Activated T-cell treated with anti-CD3 and anti-CD28 coated beads for 48 hours (primary cell): ENCODE results near the gene ROCK1.
"Not testable (repeated sequence)": the region's sequence is repeated elsewhere in the genome, so short reads cannot be mapped to it uniquely, and the experiment has no call there.

Experiments used
- DNase-seq: peaks from one replicate; pipeline ENCODE4 v3.0.0-alpha.2; 2020; ENCODE audit warnings: low read depth

The ROCK1 gene

DNA sequence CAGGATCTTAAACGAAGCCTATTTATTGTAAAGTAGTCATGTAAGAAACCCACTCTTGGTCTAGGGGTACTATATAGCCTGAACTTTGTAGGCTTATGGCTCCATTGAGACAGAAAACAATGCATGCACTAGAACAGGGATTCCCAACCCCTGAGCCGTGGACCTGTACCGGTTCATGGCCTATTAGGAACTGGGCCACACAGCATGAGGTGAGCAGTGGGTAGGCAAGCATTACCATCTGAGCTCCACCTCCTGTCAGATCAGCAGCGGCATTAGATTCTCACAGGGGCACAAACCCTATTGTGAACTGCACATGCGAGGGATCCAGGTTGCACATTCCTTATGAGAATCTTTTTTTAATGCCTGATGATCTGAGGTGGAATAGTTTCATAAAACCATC, 59.2 kb downstream of the ROCK1 start:
- no peak for DNase-seq

DNA sequence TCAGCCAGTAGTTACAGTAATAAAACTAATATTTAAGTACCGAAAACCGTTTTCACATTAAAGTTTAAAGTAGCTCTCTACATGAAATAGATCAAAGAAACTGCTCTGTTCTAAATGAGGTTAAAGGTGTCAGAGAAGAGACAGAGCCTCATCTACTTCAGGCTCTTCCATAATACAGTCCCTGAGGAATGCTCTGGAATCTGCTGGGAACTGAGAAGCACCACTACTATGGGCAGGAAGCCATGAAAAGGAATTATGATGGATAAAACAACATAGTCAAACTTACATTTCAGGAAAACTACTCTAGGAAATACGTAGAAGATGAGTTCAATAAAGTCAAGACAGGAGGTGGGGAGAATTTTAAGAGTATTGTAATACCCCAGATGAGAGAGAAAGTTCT, 60.0 kb downstream of the ROCK1 start:
- no peak for DNase-seq

DNA sequence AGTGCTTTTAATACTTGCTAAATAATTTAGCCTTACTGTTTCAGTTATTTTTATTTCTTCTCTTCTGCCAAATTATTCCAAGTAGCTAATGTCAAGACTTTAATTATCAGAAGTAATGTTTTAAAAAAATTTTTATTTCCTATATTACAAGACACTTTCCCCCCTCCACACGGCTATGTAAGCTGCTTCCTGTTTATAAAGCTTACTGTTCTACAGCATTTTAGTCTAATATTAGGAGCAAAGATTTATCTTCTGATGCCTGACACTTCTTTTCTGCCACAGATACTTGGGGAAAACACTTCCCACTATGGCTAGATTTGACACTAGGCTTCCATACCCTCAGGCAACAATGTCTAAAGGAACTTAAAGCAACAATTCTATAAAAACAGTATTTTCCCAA, 62.3 kb downstream of the ROCK1 start:
- no peak for DNase-seq

DNA sequence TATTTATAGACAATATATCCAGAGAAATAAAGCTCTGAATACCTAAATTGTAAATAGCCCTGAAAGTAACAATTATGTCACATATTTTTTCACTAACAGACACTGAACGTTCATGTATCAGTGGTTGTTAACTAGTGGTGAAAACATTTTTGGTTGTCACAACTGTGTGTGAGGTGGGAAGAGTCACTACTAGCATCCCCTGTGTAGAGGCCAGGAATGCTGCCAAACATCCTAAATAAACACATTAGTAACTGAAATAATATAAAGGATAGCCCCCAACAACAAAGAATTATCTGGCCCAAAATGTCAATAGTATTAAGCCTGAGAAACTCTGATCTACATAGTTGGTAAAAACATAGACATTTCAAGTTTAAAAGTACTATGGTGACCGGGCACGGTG, 64.5 kb downstream of the ROCK1 start:
- no peak for DNase-seq

DNA sequence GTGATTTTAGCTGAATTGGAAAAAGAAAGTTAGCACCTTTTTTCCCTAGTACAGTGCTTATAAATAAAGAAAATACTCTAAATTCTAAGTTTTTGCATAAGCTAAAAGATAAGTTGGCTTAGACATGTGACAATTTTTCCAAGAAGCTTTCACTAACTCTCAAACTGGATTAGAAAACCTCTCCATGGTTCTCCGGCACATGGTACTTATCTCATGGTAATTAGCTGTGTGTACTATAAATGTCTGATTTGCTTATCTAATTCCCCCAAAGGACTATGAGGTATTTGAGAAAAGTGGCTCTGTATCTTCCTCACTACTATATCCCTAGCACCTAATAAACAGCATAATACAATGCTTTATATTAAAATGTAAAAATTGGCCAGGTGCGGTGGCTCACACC, 71.1 kb downstream of the ROCK1 start:
- DNase-seq = no peak

DNA sequence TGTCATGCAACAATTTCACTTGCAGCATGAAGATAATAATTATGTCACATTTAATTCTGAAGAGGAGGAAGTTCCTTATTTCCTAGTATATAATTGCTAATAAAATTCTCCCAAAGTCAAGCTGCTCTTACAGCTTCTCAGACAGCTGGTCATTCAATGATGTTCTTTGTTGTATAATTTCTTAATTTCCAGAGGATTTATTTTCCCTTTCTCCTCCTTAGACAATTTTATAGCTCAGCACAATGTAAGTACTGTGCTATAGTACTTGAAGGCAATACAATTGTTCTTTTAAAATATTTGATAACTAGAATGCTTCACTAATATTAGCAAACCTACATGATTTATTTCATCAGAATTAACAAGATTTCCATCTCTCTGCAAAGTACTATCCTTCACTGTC, 73.4 kb downstream of the ROCK1 start:
- DNase-seq = no peak

DNA sequence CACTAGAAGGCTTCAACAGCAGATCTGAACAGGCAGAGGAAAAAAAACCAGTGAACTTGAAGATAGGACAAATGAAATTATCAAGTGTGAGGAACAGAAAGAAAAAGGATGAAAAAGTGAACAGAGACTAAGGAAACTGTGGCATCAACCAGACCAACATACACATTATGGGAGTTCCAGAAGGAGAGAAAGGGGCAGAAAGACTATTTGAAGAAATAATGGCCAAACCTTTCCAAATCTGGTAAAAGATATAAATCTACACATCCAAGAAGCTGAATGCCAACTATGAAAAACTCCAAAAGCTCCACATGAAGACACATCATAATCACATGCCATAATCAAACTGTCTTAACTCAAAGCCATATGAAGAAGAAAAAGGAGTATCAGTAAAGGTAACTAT, 79.8 kb downstream of the ROCK1 start:
- DNase-seq = no peak

DNA sequence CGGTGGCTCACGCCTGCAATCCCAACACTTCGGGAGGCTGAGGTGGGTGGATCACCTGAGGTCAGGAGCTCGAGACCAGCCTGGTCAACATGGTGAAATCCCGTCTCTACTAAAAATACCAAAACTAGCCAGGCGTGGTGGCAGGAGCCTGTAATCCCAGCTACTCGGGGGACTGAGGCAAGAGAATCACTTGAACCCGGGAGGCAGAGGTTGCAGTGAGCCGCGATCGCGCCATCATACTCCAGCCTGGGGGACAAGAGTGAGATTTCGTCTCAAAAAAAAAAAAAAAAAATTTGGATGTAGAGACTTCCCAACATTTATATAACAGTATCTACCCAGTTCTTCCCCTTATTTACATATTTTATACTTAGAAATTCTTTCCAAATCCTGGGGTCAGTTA, 93.4 kb downstream of the ROCK1 start:
- DNase-seq = not testable (repeated sequence)

DNA sequence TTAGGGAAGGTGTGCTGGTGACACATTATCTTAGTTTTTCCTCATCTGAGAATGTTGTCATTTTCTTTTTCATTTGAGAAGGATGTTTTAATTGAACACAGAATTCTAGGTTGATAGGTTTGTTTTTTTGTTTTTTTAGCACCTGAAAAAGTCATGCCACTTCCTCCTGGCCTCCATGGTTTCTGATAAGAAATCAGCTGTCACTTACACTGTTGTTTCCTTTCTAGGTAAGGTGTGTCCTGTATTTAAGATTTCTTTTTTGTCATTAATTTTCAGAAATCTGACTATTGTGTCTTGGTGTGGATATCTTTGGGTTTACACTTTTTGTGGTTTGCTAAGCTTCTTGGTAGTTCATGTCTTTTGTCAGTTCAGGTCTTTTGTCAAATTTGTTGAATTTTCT, 99.3 kb downstream of the ROCK1 start:
- no peak for DNase-seq

DNA sequence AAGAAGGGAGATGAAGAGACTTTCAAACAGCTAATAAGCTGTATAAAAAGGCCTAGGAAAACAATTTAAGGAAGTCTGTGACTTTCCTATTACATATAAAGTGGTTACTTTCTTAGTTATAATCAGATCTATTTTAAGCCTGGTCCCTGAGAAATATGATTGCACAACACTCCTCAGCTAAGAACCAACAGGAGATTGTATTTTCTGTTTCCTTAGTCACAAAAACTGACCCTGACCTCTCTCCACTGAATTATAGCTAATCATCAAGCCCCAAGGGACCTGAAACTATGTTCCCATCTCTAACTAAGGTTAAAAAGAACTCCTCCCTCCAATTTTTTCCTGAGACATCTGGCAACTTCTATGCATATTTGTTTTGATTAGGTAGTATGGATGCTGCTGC, 106.9 kb downstream of the ROCK1 start:
- DNase-seq = no peak

DNA sequence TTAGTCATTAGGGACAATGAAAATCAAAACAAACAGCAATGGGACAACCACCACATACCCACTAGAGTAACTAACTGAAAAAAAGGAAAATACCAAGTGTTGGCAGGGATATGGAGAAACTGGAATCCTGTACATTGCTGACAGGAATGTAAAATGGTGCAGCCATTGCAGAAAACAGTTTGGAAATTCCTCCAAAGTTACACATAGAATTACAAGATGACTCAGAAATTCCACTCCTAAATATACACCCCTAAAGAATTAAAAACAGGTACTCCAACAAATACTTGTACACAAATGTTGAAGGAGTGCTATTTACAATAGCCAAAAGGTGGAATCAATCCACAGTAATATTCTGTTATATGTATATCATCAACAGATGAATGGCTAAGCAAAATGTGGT, 110.9 kb downstream of the ROCK1 start:
- no peak for DNase-seq

DNA sequence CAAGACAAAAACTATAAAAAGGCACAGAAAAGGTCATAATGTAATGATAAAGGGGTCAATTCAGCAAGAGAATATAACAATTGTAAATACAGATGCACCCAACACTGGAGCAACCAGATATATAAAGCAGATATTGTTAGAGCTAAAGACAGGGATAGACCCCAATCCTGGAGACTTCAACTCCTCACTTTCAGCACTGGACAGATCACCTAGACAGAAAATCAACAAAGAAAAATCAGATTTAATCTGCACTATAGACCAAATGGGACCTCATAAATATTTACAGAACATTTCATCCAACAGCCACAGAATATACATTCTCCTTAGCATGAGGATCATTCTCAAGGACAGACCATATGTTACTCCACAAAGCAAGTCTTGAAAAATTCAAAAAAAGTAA, 114.2 kb downstream of the ROCK1 start:
- no peak for DNase-seq

DNA sequence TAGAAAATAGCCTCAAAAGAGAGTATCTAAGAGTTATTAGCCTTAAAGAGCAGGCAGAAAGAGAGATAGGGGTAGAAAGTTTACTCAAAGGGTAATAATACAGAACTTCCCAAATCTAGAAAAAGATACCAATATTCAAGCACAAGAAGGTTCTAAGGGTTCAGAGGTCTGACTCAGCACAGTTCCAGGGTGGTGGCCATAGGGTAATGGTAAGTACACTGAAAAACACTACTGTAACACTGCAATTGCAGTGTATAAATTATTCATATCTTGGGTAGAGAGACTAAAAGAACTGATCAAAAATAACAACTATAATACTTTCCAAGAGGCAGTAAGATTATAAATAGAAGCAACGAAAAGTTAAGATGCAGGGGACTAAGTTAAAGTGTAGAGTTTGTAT, 115.2 kb downstream of the ROCK1 start:
- DNase-seq = no peak

DNA sequence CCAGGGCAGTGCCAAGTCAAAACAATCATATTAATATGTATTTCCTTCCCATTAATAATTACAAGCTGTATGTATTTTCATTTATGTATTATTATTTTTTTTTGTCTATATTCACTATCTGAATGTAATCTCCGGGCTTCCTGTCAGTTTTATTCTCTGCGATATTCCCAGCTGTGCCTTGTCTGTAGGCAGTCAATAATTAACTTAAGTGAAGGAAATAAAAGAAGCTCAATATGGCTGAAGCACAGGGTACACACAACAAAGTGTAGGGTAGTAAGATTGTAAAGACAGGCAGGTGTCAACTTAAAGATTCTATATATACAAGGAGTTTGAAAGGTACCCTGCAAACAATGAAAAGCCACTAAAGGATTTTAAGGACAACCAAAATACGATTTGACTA, 122.9 kb downstream of the ROCK1 start:
- DNase-seq = no peak

DNA sequence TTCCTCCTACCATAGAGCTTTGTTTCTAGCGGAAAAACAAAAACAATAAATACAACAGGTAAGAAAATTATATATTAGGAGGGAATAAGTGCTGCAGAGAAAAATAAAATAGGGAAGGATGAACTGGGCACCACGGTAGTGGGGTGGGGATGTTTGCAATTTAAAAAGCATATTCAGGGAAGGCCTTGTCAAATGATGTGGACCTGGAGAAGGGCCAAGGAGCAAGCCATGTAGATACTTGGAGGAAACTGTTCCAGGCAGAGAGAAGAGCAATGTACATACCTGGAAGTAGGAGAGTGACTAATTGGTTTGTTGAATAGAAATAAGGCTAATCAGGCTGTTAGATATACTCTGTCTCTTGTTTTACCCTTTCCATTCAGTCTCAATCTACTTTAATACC, 136.5 kb downstream of the ROCK1 start:
- DNase-seq = no peak

DNA sequence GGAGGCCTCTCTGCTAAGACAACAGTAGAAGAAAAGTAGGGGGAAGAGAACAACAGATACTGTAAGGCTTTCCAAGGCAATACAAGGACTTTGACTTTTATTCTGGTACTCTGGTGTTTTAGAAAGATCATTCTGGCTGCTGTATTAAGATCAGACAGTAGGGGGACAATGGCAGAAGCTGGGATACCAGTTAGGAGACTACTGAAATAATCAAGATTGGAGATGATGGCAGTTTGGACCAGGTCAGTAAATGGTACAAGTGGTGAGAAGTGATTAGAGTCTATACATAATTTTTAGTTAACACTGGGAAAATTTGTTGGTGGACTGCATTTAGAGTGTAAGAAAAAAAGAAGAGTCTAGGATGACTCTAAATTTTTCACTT, 139.7 kb downstream of the ROCK1 start:
- DNase-seq = no peak

DNA sequence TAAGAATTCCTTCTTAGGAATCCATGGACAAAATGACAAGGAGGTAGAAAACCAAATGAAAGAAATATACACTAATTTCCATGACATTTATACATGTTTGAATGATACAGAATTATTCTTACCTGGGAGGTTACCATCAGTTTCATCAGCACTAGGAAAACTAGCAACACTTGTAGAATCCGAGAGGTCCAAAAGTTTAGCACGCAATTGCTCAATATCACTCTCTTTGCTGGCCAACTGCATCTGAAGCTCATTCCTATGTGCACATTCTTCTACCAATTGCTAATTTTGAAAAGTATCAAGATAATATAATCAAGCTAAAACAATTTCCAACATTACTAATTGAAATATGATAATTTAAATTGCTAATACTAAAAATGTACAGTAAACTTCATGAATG, 144.8 kb downstream of the ROCK1 start:
- no peak for DNase-seq

DNA sequence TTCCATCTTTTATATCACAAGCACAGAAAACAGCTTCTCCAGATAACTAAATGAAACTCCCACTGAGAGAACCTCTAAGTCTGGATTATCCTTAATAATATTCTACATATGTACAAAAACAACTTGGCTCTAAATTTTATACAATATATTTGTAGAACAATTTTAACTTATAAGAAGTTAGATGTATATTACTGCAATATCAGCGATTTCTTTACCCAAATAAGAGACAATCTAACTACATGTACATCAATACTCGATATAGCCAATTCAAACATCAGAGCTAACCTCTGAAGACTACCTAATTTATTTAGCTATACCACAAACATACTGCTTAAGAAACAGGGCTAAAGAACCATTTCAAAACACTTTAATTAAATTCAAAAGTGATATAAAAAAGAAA, 148.6 kb downstream of the ROCK1 start:
- DNase-seq = no peak

DNA sequence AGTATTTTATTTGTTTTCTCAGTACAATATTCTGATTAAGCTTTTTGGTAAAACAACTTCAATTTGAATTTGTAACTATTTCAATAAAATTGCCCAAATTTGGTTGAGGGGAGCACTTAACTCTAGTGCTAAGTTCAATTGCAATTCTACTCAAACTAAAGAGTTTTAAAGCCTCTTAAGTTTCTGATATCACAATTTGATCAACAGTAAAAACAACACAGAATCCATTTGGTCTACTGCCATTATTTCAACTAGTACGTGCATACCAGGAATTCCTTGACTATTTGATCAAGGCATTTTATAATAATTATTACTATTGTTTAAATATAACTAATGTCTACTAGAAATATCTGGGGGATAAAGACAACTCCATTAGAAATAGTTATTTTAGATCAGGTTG, 150.9 kb downstream of the ROCK1 start:
- no peak for DNase-seq

DNA sequence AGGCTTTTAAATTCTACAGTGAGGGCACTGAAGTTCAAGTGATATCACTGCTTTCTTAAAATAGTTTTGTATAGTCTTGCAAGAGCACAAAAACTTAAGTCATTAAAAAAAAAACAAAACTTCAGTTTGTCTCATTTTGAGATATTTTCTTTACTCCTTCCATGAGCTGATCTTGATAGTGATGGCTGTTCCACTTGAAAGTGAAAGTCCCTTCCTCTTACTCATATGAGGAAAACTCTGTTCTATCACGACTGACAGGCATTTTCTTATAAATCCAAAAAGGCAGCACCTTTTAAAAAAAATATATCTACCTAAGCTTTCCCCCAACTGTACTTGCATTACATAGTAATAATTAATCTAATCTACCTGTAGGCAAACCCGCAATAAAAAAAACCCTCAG, 160.8 kb downstream of the ROCK1 start:
- not testable (repeated sequence) for DNase-seq
